ENCODE measurements around the gene TRAK1.

The TRAK1 gene

GRCh38 chr3:42271786-42272185, 180.6 kb downstream of the TRAK1 start:
- no peaks in the 10 kb centered on the region for H3K9me3 ChIP-seq (ENCODE audit: severe bottlenecking)
- TF ChIP-seq, protein P1, sequence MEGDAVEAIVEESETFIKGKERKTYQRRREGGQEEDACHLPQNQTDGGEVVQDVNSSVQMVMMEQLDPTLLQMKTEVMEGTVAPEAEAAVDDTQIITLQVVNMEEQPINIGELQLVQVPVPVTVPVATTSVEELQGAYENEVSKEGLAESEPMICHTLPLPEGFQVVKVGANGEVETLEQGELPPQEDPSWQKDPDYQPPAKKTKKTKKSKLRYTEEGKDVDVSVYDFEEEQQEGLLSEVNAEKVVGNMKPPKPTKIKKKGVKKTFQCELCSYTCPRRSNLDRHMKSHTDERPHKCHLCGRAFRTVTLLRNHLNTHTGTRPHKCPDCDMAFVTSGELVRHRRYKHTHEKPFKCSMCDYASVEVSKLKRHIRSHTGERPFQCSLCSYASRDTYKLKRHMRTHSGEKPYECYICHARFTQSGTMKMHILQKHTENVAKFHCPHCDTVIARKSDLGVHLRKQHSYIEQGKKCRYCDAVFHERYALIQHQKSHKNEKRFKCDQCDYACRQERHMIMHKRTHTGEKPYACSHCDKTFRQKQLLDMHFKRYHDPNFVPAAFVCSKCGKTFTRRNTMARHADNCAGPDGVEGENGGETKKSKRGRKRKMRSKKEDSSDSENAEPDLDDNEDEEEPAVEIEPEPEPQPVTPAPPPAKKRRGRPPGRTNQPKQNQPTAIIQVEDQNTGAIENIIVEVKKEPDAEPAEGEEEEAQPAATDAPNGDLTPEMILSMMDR (IDR thresholded peaks at IDR 0.05; ENCODE audit: low read depth, low read length): no peak
- no peak overlapping the region for H3K4me3 ChIP-seq (ENCODE audit: low read depth, low read length)
- no peaks in the 10 kb centered on the region for H3K27me3 ChIP-seq (ENCODE audit: insufficient read depth, low read depth, severe bottlenecking)
- DNase-seq: no peak
- H3K27ac ChIP-seq: no peak overlapping the region
- no peaks in the 10 kb centered on the region for H3K36me3 ChIP-seq

DNA sequence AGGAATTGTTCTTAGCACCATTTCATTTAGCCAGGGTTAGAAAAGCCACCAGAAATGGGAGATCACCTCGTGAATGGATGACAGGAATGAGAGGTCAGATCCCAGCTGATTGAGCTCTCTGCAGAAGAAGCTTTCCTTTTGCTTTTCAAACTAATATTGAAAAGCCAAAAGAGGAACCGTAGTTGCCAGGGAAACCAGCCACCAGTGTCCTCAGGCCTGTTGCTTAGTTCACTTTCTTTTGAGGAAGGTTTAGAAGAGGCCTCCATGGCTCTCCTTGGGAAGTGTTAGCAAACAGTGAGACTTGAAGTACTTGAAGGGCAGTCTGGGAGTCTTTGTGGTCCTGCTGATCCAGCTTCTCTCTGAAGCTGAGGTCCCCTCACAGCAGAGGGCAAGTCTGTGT, 182.2 kb downstream of the TRAK1 start:
- DNase-seq: no peak
- Histone ChIP-seq H3K36me3 (no peaks in the 10 kb centered on the region), H3K27ac (no peak overlapping the region), H3K9me3 (ENCODE audit: severe bottlenecking) (no peaks in the 10 kb centered on the region), H3K27me3 (ENCODE audit: insufficient read depth, low read depth, severe bottlenecking) (no peaks in the 10 kb centered on the region), H3K4me3 (ENCODE audit: low read depth, low read length) (no peak overlapping the region)
- TF ChIP-seq, protein P1 (IDR thresholded peaks at IDR 0.05; ENCODE audit: low read depth, low read length): no peak

GRCh38 chr3:42274266-42274665, 183.1 kb downstream of the TRAK1 start:
- Histone ChIP-seq H3K27ac (no peak overlapping the region), H3K4me3 (ENCODE audit: low read depth, low read length) (no peak overlapping the region), H3K36me3 (no peaks in the 10 kb centered on the region), H3K9me3 (ENCODE audit: severe bottlenecking) (no peaks in the 10 kb centered on the region), H3K27me3 (ENCODE audit: insufficient read depth, low read depth, severe bottlenecking) (no peaks in the 10 kb centered on the region)
- DNase-seq: no peak
- TF ChIP-seq, protein P1 (IDR thresholded peaks at IDR 0.05; ENCODE audit: low read depth, low read length): no peak

DNA sequence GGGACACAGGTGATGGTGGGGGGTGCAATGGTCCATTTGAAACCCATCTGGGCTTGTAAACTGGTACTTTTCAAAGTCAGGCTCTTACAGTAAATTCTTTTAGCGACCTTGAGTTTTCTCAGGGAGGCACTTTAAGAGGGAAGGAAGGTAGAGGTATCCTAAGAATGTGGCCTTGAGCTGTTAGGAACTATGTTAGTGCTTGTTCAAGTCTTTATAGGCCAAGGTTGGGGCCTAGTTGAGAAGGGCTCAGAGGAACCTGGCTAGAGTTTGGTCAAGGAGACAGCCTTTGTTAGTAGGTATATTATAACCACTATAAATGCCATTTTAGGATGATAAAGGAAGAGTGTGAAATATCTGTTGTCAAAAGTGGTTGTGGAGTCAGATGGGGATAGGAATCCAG, 184.1 kb downstream of the TRAK1 start:
- H3K27me3 ChIP-seq (ENCODE audit: insufficient read depth, low read depth, severe bottlenecking): no peaks in the 10 kb centered on the region
- H3K36me3 ChIP-seq: no peaks in the 10 kb centered on the region
- peaks cover 5% of the 10 kb centered on the region for H3K9me3 ChIP-seq (ENCODE audit: severe bottlenecking)
- TF ChIP-seq, protein P1 (IDR thresholded peaks at IDR 0.05; ENCODE audit: low read depth, low read length): no peak
- no peak overlapping the region for H3K27ac ChIP-seq
- DNase-seq: no peak
- no peak overlapping the region for H3K4me3 ChIP-seq (ENCODE audit: low read depth, low read length)
